ENCODE measurements around the gene UPB1.

The UPB1 gene

DNA sequence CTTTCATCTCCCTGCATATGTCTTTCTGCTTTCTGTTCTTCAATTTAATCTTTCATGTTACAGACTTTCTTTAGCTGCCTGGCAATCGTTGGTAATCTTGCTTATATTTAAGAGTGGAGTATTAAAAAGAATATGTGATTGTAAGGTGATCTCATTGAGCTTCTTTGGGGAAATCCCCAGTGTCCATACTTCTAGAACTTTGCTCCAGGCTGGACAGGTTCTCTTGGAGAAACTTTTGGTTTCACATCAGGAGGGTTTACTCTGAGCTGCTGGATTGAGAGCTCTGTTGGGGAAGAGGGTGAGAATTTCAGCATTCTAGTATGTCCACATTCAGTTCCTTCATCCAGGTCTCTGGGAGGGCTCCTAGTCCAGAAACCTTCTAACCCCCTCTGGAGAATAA is 81.6 kb downstream of the UPB1 start:
- DNase-seq = no peak

Measured in activated CD4-positive, alpha-beta T cell treated with anti-CD3 and anti-CD28 coated beads, Interleukin-2, amount 50 U/mL, for 4 hours (primary cell).